Effector CD8-positive, alpha-beta T cell (primary cell): Measurements from ENCODE around the gene EN1.

ENCODE experiments used
- DNase-seq: peaks from one replicate; lab custom pipeline; 2025; lab: John Stamatoyannopoulos, UW
- total RNA-seq, 4 experiments: gene quantifications; one replicate each; lab custom pipeline; 2026; lab: John Stamatoyannopoulos, UW

Gene EN1
- total RNA-seq, result 0 to 0.36 (median 0.14) reads per million in 4 experiments

DNA sequence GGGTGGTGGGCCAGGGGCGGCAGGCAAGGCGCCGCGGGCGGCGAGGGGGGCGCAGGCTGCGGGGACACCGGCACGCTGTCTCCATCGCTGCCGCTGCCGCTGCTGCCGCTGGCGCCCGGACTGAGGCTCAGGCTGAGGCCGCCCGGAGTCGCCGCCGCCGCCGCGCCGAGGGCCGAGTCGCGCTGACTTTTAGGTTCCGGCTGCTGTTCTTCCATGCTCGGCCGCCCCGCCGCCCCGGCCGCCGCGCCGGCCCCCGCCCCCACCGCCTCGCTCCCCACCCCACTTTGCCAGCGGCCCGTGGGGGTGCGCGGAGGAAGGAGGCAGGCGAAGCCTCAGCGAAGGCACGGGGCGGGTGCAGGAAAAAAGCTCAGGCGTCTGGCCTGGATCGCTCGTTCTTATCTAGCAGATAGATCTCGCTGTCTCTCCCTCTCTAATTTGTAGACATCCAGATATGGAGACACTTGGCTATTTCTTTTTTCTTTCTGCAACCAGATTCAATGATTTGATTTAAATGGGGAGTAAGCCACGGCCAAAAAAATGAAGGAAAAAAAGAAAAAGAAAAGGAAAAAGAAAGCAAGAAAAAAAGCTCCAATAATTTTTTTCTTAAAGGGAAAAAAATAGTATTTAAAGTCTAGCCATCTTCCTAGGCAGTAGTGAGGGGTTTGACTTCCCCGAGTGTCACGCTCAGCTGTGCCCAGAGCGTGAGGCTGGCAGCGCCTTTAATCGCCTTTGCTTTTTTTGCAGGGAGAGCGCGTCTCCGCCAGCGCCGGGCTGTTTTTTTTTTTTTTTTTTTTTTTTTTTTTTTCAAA, at the start of gene EN1:
Gene EN1 (minus strand): TSS at position 696 of the 809 bp plus-strand sequence. CDS start 481 bp downstream, at position 215.
- DNase-seq, result no peak

DNA sequence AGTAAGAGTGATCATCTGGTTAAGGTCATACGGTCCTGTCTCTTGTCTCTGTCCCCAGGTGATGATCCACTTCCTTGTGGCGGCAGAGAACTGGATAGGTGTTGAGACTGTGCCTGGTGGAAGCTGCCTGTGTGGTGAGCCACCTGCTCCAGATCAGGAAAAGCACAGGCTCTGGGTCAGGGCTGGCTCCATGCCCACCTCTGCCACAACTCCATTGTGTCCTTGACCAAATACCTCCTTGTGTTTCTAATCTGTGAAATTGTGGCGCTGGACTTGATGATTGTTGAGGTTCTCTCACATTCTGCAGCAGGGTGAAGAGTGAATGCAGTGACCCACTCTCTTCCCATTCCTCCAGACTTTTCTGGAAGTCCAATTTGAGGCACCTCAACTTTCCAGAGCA, 45.7 kb upstream of the EN1 start:
- DNase-seq, result no peak

DNA sequence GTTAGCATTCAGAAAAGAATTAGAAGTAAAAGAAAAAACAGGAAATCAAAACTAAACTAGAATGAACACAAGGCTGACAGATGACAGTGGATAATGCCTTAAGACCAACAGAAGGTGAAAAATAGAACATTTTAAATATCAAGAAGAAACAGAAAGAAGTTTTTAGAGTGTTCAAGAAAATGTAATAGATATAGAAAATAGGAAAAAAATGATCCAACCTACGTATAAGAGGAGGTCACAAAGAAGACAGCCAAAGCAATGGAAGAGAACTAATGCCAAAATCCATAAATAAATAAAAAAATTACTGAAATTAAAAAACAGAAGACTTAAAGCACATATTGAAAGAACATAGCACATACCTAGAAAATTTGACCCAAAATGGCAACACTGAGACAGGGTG, 42.5 kb upstream of the EN1 start:
- no peak for DNase-seq

DNA sequence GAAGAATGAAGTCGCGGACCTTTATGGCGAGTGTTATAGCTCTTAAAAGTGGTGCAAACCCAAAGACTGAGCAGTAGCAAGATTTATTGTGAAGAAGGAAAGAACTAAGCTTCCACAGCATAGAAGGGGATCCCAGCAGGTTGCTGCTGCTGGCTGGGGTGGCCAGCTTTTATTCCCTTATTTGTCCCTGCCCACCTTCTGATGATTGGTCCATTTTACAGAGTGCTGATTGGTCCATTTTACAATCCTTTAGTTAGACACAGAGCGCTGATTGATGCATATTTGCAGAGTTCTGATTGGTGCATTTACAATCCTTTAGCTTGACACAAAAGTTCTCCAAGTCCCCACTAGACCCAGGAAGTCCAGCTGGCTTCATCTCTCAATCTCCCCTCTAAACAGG, 36.3 kb upstream of the EN1 start:
- DNase-seq, result no peak

DNA sequence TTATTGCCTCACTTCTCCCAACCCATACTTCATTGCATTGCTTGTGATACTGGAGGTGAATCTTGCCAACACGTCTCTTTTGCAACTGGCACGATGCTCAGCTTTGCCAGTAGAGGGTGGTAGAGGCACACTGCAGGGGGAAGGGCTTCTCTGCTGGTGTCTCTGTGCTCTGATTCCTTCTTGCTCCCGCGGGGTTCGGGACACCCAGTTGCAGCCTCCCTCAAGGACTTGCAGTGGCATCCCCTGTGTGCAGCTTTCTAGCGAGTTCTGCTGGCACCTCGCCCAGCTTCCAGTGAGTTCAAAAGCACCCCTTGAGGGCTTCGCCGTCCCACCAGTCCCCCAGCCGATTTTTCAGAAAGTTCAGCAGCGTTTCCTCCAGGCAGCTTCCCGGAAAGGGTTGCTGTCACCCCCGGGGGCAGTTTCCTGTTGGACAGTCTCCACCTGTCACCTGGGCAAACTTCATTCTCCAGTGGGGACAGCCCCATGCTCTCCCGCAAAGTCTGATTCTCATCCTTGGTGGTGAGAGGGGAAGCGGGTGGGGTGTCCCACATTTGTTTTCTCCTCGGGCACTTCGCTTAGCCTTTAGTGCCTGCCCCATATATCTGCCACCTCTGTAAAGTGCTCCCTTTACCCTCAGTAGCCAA, 35.4 kb upstream of the EN1 start:
- DNase-seq, result peak; percentile 40

DNA sequence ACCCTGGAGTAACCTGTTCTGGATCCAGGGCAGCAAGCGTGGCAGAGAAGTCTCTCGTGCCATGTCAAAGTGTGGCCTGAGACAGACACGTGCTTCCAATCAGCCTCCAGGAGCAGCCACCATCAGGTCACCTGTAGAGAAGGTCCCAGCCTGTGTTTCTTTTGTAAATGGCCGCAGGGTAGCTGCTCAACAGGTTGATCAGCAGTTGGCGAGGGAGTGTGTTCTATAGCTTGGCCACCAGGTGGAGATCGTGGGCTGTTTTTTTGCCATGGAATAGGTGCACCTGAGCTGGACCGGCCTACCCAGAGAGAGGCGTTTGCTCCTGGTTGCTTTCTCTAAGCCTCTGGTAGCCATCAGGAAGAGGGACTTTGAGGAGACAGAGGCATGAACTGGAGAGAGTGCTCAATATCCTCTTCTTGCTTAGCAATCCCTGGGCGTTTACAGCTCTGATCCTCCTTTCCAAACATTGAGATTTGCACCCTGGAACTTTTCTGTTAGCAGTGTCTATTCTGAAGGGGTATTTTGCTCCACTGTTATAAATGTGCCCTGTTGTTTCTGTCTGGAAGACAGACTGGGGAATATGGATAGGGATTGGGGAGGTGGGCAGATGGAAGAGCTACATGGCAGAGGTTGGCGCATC, 34.2 kb upstream of the EN1 start:
- DNase-seq, result peak; percentile 45

DNA sequence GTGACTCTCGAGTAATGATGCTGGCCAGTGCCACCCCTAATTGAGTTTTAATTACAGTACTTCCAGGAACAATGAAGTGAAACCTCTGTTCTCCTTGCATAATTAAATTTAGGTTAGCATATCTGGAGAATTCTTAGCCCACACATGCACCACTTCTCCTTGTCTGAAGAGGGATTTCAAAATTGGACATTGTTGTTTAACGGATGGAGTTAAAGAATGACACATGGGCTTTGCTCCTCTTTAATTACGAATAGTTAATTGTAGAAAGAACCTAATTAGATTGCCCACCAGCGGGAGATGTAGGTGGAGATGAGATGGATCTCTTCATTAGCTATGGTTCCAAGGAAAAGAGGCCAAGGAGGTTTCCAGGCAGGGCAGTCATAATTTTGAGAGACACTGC, 33.1 kb upstream of the EN1 start:
- no peak for DNase-seq

DNA sequence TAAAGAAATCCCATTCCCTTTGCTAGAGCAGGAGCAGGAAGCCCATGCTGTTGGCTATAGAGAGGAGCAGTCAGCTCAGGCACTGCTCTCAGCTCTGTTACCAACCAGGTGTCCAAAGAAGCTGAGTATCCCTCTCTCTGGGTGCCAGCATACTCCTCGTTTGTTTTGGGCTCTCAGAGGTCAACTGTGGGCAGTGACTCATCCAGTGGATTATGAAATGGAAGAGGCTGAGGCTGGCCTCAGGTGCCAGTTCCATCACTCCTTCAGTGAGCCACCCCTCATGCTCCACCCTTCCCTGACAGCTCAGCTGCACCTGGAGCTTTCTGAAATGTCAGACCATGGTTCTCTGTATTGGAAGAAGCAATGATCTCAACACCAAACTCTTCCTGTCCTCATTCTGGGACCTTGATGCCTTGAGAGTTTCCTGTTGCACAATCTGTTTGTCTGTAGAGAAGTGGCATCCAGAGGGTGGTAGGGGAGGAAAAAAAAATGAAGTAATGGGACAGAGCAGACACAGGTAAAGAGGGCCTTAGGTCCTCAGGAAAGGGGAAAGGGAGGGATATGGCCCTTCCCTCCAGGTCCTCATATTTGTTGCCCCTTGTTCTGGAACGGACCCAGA, 31.2 kb upstream of the EN1 start:
- no peak for DNase-seq

DNA sequence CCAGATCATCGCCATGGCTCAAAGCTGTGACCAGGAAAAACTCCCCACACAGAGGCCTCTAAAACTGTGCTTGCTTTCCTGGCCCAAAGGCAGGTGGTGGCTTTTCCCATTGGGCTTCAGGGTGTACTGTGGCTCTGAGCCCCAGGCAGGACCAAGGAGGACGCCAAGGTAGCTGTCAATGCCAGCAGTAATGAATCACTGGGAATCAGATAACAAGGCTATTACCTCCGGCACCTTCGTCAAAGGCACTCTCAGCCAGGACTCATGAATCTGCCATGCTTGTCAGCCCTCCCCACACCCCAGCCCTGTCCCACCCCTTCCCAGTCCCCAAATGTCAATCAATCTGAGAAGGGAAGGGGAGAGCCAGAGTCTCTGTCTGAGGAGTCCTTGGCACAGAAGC, 27.9 kb upstream of the EN1 start:
- DNase-seq, result no peak

DNA sequence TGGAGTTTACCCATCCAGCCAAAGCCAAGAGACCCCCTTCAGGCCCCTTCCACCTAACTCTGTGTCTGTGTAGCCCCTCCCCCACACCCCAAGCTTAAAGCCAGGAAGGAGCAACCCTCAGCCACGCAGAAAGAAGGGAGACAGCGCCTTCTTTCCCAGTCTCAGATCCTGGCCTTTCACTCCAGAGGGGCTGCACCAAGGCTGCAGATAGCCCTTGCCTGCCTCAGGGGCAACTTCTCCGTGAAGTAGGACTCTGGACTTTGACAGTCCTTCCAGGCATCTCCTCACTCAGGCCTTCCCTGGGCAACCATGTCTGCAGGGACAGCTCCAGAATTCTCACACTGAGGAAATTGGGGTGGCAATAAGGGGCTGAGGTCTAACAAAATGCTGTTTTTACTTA, 26.9 kb upstream of the EN1 start:
- no peak for DNase-seq

DNA sequence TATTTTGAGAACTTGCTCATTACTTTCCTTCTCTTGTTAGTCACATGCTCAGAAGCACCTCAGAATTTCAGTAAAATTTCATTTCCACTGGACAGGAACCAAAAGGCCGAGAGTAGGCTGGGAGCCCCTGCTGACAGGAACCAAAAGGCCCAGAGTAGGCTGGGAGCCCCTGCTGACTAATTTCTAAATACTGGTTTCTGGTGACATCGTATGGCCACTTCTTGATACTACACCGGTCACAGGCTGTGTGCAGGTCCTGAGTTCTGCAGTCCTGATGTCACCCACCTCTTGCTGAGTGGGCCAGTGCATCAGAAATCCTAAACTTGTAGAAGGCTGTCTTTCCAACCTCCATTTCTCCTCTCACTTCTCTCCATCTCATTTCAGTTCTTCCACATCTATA, 17.7 kb upstream of the EN1 start:
- no peak for DNase-seq

DNA sequence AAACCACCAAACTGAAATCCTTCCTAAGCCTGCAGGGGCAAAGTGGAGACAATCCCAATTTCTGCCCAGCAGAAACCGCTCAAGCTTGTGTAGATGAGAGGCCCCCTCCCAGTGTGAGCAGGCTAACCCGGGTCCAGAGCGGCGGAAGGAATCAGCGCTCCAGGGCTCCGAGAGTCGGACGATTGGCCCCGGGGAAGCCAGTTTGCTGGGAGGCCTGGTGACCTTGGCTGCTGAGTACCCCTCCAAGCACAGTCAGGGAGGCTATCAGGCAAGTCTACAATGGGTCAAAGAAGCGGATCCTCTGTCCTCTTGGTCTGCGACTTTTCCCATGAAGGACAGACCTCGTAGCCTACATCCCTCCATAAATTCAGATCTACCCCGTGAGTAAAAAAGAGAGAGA, 16.8 kb upstream of the EN1 start:
- DNase-seq, result no peak

DNA sequence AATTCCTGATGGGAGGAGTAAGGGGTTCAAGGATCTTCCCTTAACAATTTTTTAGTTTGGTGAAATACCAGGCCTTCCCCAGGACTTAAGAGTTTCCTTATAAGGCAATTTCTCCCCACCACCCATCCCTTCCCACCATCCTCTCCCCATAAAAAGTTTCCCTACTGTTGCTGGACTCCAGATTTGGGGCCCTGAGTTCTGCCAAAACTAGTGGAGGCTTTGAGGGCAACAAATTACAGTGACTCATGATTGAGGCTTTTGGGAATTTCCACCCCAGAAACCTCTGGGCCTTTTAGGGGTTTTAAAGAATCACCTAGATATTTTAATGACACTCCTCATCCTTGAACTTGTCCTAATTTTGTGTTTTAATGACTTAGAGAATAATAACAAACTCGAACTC, 14.3 kb upstream of the EN1 start:
- DNase-seq, result no peak

DNA sequence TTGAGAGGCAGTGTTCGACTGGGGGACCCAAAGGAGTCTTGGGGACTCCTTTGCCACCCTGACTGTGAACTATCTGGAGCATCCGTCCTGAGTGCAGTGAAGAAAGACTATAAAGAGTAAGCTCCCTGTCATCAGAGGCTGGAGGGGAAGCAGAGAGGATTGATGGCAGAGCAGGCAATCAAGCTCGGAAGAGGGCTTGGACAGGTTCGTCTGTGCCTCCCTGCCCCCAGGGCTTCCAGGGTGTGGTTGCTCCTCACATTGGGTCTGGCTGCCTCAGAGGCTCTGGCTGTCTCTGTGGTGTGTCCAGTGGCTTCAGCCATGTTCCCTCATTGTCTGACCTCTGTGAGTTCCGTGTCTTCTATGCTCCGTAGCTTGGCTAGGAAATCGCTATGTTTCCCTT, 13.8 kb upstream of the EN1 start:
- DNase-seq, result no peak

DNA sequence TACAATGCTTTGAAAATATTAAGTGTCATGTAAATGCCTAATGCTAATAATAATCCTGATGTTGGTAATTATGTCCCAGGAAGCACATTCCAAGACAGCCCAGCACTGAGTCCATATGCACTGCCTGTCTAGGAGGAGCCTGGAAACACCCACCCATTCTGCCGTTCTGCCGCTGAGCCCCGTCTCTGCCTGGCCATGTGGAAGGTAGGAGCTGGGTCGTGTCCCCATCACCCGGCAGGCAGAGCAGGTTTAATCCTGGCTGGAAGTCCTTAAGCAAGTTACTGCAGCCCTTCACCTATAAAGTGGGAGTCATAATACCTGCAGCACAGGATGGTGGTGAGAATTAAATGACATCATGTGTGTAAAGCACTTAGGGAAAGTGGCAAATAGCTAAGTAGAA, 13.1 kb upstream of the EN1 start:
- no peak for DNase-seq

DNA sequence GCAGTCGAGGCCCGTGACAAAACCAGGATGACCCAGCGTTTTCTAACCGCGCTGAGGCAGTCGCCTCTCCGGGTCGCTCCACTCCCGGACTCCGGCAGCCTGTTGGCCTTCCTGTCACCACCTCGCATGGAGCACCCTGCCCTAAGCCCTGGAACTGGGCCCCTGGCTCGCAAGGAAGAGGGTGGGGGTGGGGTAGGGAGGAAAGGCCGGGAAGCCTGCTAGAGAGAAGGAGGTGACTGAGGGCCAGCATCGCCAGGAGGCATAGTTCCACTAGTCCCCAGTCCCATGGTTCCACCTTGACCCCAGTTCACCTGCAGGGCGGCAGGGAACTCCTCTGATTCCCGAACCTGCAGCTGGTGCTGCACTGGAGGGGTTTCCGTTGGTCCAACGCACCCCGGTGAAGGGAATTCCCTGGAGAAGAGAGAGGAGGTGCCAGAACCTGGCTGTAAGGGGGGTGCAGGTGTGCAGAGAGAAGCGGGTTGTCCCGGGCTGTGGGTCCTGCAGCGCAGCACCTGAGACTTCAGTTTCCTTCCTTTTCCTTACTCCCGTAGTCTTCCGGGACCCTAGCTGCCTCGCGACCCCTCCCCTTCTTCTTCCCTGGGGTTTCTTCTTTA, 11.8 kb upstream of the EN1 start:
- no peak for DNase-seq

DNA sequence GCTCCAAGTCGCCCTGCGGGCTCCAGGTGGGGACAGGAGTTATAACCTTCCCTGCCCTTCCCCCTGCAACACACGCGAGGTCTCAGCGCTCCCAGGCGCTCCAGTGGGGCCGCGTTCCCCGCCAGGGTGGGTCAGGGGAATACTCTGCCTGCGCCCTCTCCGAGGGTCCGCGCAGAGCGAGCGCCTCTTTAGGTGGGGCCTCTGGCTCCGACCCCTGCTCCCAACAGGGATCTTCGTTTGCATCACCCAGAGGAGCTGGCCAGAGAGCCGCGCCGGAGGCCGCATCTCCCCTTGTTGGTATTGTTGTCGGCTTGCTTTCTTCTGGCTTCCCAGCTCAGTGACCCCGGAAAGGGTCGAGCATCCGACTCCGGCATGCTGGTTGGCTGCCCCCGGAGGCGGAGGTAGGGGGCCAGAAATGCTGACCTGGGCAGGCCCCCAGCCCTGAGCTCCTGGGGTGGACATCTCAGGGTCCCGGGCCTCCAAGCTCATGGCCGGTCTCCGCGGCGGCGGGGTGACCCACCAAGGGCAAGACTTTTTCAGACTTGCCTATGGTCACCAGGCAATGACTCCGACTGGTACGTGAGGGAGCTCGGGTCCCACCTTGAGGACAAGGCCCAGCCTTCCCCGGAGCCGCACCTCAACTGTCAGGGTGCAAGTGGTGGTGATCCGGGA, 11.2 kb upstream of the EN1 start:
- DNase-seq, result no peak

DNA sequence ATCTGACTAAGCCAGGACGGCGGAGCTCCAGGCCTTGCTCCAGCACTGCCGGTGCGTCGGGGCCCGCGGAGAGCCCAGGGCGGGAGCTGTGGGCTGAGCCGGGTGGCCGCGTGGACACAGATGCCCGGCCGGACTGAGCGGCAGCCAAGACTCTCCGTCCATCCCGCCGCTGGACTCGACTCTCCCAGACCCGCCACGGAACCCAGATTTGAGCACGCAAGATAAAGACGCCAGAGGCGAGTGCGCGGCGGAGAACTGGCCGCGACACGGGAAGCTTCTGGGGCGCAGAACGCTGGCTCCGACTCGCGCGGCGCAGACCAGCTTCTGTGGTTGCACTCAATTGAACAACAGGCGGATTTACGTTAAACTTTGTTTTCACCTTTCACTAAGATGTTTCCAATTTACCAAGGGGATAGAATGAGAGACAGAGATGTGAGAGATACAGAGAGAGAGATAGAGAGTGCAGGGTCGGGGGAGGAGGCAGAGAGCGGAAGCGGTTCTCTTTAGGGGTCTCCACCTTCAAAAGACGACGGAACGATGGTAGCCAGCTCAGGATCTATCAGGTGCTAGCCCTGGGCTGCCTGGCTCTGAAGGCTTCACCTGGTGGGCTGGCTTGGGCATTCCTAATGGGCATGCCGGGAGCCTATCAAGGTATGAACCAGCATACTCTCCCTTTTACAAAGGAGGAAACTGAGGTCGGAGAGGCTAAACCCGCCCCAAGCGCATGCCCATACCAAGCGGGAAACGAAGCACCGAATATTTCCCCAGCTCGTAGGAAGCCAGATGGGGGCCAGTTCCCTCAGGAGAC, 10.4 kb upstream of the EN1 start:
- DNase-seq, result no peak

DNA sequence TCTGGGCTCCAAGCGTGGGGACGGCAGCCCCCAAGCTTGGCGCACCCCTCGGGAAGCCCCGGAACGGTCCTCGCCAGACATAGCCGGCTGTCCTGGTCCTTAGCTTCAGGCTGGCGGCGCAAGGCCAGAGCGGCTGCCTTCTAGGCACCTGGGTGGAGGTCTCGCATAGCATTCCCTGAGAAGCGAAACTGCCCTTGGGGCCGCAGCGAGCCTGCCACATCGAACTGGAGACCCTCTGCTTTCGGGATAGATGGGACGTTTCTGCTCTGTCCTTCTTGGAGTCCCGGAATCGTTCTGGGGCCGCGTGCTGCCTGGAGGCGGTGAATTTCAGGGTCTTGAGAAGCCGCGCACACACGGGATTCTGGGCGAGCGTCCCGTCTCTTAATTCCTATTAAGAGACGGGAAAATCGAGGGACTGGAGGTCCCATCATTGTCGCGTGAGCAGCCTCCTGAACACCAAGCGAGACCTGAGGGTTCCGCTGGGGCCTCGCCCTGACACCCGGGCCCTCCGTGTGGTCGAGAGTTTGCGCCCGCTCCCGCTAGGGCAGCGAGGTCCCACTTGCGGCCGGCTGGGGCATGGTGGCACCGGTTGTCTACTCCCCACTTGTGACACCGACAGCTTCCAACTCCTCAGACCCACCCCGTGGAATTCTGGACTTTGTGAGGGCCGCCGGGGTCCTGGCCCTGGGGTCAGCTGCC, 9.7 kb upstream of the EN1 start:
- DNase-seq, result no peak

DNA sequence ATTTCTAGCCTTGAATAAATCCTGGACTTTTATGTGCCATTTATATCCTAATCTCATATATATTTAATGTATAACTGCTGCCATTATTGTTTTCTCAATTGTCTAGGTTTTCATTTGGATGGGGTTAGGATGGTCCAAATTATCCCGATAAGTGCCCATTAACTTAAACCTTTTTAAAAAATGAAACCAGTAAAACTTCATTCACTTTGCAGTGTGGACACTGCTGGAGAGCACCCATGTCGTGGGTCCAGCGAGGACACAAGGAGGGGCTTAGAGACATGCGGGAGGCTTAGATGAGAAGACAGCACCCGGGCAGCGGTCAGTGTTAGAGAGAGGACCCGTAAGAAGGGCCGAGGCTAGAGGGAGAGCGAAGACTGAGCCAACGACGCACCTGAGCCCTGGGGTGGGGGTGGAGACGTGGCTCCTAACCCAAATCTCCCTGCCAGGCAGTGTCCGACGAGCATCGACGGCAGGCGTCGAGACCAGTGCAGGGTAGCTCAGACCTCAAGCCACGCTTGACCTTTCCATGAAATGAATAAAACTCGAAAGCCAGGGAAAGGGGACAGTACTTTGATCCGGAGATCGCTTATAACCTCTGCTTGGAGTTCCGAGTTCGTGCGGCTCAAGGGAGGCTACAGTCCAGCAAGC, 9.0 kb upstream of the EN1 start:
- no peak for DNase-seq
